CD8-positive, alpha-beta memory T cell (primary cell): ENCODE data around the gene CNKSR2. TPM values are rescaled to one million over a fixed set of nuclear protein-coding genes. Genes with fewer than 3 reads are reported as not detected.

Source experiments
- CTCF ChIA-PET: fragments of 350-600 bp; sonication (Branson Sonifier 250); formaldehyde crosslinking; loops from one replicate; lab custom pipeline; 2021; ENCODE audit warnings: antibody characterized with exemption; lab: Charles Lee
- POLR2A ChIA-PET: fragments of 350-600 bp; sonication (Branson Sonifier 250); formaldehyde crosslinking; loops from one replicate; lab custom pipeline; 2021; ENCODE audit warnings: antibody characterized with exemption; lab: Charles Lee
- DNase-seq, 5 donors: peaks; one replicate each; pipeline versions ENCODE4 v3.0.0 to v3.0.0-alpha.2; 2020 to 2022; ENCODE audit warnings: mixed read lengths in 1 of 5
- H3K27ac ChIP-seq: one replicate; pipeline ENCODE4 v1.7.0; 2013; ENCODE audit warnings: low read depth, mild to moderate bottlenecking, low read length, moderate library complexity
- H3K27me3 ChIP-seq: 2 replicates; pipeline ENCODE4 v1.7.0; 2013; ENCODE audit warnings: low read length, mild to moderate bottlenecking; ENCODE audit not compliant: insufficient read depth, poor library complexity, severe bottlenecking
- H3K36me3 ChIP-seq: 2 replicates; pipeline ENCODE4 v1.7.0; 2013; ENCODE audit warnings: mild to moderate bottlenecking, low read length, moderate library complexity; ENCODE audit not compliant: insufficient read depth
- H3K4me1 ChIP-seq: 2 replicates; pipeline ENCODE4 v1.7.0; 2013; ENCODE audit warnings: mild to moderate bottlenecking, low read length, moderate library complexity; ENCODE audit not compliant: insufficient read depth
- H3K4me3 ChIP-seq: 2 replicates; pipeline ENCODE4 v1.7.0; 2013; ENCODE audit warnings: mild to moderate bottlenecking, low read length
- H3K9me3 ChIP-seq: 2 replicates; pipeline ENCODE4 v1.7.0; 2013; ENCODE audit warnings: mild to moderate bottlenecking, low read length
- H3K27ac Mint-ChIP-seq, 8 donors: one replicate each; pipeline ENCODE4 v1.8.0; 2020 to 2021; ENCODE audit warnings: mixed read lengths in 8 of 8, mild to moderate bottlenecking in 6 of 8, inconsistent platforms in 3 of 8, moderate library complexity in 3 of 8
- H3K27me3 Mint-ChIP-seq, 2 donors: one replicate each; pipeline ENCODE4 v1.8.0; 2020 to 2021; ENCODE audit warnings: mixed read lengths in 2 of 2, mild to moderate bottlenecking in 1 of 2, moderate library complexity in 1 of 2
- H3K36me3 Mint-ChIP-seq, 3 donors: one replicate each; pipeline ENCODE4 v1.8.0; 2020 to 2021; ENCODE audit warnings: mixed read lengths in 3 of 3, inconsistent platforms in 1 of 3, mild to moderate bottlenecking in 1 of 3
- H3K4me1 Mint-ChIP-seq, 3 donors: one replicate each; pipeline ENCODE4 v1.8.0; 2020 to 2021; ENCODE audit warnings: mixed read lengths in 3 of 3, inconsistent platforms in 1 of 3, mild to moderate bottlenecking in 1 of 3
- H3K4me3 Mint-ChIP-seq, 7 donors: one replicate each; pipeline ENCODE4 v1.8.0; 2020 to 2021; ENCODE audit warnings: mixed read lengths in 7 of 7, mild to moderate bottlenecking in 6 of 7, moderate library complexity in 4 of 7, inconsistent platforms in 2 of 7
- H3K9me3 Mint-ChIP-seq, 5 donors: one replicate each; pipeline ENCODE4 v1.8.0; 2020 to 2022; ENCODE audit warnings: mixed read lengths in 5 of 5, mild to moderate bottlenecking in 3 of 5, moderate library complexity in 2 of 5, inconsistent platforms in 1 of 5
- polyA plus RNA-seq: library from polyadenylated mRNA; unstranded; fragments of 300-500 nt; fragmentation: Illumina TruSeq; gene quantifications from one replicate; pipeline ENCODE4 v1.2.3, GENCODE V29; 2021
- total RNA-seq, 2 experiments: library from RNA; stranded (reverse); gene quantifications; one replicate each; pipeline ENCODE4 v1.2.3, GENCODE V29; 2021

CNKSR2 gene
- total and polyA plus RNA-seq, 3 experiments from 2014 or later, result 4.1 to 5.8 (median 4.2) TPM

GRCh38 chrX:21612154-21612553 lies 237.9 kb downstream of the CNKSR2 start:
- CTCF ChIA-PET, result no interaction called here
- POLR2A ChIA-PET, result no interaction called here
- H3K27ac ChIP-seq, result no peak overlapping the region
- H3K9me3 ChIP-seq, result no peaks in the 10 kb centered on the region
- no peaks in the 10 kb centered on the region for H3K4me1 Mint-ChIP-seq
- H3K4me1 ChIP-seq, result no peaks in the 10 kb centered on the region
- no peak for DNase-seq
- H3K27me3 ChIP-seq, result no peaks in the 10 kb centered on the region
- peaks cover 0 to 7% (median 0%) of the 10 kb centered on the region in 3 donors for H3K36me3 Mint-ChIP-seq
- no peaks in the 10 kb centered on the region for H3K9me3 Mint-ChIP-seq
- peaks cover 0 to 2% of the 10 kb centered on the region in 2 donors for H3K27me3 Mint-ChIP-seq
- no peak overlapping the region for H3K4me3 Mint-ChIP-seq
- H3K27ac Mint-ChIP-seq, result no peak overlapping the region
- no peak overlapping the region for H3K4me3 ChIP-seq
- H3K36me3 ChIP-seq, result no peaks in the 10 kb centered on the region

- DNase-seq, result no peak
- H3K27ac ChIP-seq, result no peak overlapping the region
- H3K4me1 ChIP-seq, result no peaks in the 10 kb centered on the region
- no peaks in the 10 kb centered on the region for H3K9me3 Mint-ChIP-seq
- no peak overlapping the region for H3K4me3 Mint-ChIP-seq
- no peak overlapping the region for H3K4me3 ChIP-seq
- POLR2A ChIA-PET, result no interaction called here
- H3K4me1 Mint-ChIP-seq, result no peaks in the 10 kb centered on the region
- CTCF ChIA-PET, result no interaction called here
- no peak overlapping the region for H3K27ac Mint-ChIP-seq
- H3K9me3 ChIP-seq, result no peaks in the 10 kb centered on the region
- H3K27me3 Mint-ChIP-seq, result no peaks in the 10 kb centered on the region
- no peaks in the 10 kb centered on the region for H3K27me3 ChIP-seq
- no peaks in the 10 kb centered on the region for H3K36me3 ChIP-seq
- H3K36me3 Mint-ChIP-seq, result no peaks in the 10 kb centered on the region
Observed at GRCh38 chrX:21616386-21616785, 242.2 kb downstream of the CNKSR2 start.

- ChIA-PET POLR2A (no interaction called here), CTCF (no interaction called here)
- Histone ChIP-seq H3K4me3 (no peak overlapping the region), H3K4me1 (no peaks in the 10 kb centered on the region), H3K27me3 (no peaks in the 10 kb centered on the region), H3K9me3 (no peaks in the 10 kb centered on the region), H3K36me3 (no peaks in the 10 kb centered on the region), H3K27ac (no peak overlapping the region)
- H3K27me3 Mint-ChIP-seq, result no peaks in the 10 kb centered on the region
- H3K36me3 Mint-ChIP-seq, result peaks cover 0 to 1% (median 0%) of the 10 kb centered on the region in 3 donors
- DNase-seq, result no peak
- H3K4me1 Mint-ChIP-seq, result no peaks in the 10 kb centered on the region
- H3K9me3 Mint-ChIP-seq, result no peaks in the 10 kb centered on the region
- no peak overlapping the region for H3K27ac Mint-ChIP-seq
- no peak overlapping the region for H3K4me3 Mint-ChIP-seq
Observed at GRCh38 chrX:21620234-21620633, 246.0 kb downstream of the CNKSR2 start.

GRCh38 chrX:21623778-21624501 lies 249.7 kb downstream of the CNKSR2 start:
- H3K27me3 ChIP-seq, result no peaks in the 10 kb centered on the region
- peaks cover 0 to 8% (median 0%) of the 10 kb centered on the region in 5 donors for H3K9me3 Mint-ChIP-seq
- H3K4me1 Mint-ChIP-seq, result no peaks in the 10 kb centered on the region
- H3K27ac Mint-ChIP-seq, result no peak overlapping the region
- H3K4me3 Mint-ChIP-seq, result no peak overlapping the region
- no peaks in the 10 kb centered on the region for H3K36me3 ChIP-seq
- no peaks in the 10 kb centered on the region for H3K4me1 ChIP-seq
- peaks cover 0 to 11% (median 1%) of the 10 kb centered on the region in 3 donors for H3K36me3 Mint-ChIP-seq
- CTCF ChIA-PET, result no interaction called here
- no peak overlapping the region for H3K27ac ChIP-seq
- no peaks in the 10 kb centered on the region for H3K9me3 ChIP-seq
- DNase-seq, result no peak
- no peak overlapping the region for H3K4me3 ChIP-seq
- POLR2A ChIA-PET, result no interaction called here
- no peaks in the 10 kb centered on the region for H3K27me3 Mint-ChIP-seq

- H3K36me3 Mint-ChIP-seq, result peaks cover 0 to 7% (median 0%) of the 10 kb centered on the region in 3 donors
- H3K27me3 ChIP-seq, result no peaks in the 10 kb centered on the region
- H3K4me1 Mint-ChIP-seq, result no peaks in the 10 kb centered on the region
- H3K27ac ChIP-seq, result no peak overlapping the region
- H3K36me3 ChIP-seq, result no peaks in the 10 kb centered on the region
- H3K9me3 Mint-ChIP-seq, result peaks cover 0 to 2% (median 0%) of the 10 kb centered on the region in 5 donors
- no peaks in the 10 kb centered on the region for H3K4me1 ChIP-seq
- ChIA-PET CTCF (no interaction called here), POLR2A (no interaction called here)
- H3K4me3 Mint-ChIP-seq, result no peak overlapping the region
- H3K4me3 ChIP-seq, result no peak overlapping the region
- no peak overlapping the region for H3K27ac Mint-ChIP-seq
- DNase-seq, result no peak
- H3K27me3 Mint-ChIP-seq, result no peaks in the 10 kb centered on the region
- H3K9me3 ChIP-seq, result no peaks in the 10 kb centered on the region
Observed at GRCh38 chrX:21632027-21632426, 257.8 kb downstream of the CNKSR2 start.

GRCh38 chrX:21638311-21638710 lies 264.1 kb downstream of the CNKSR2 start:
- Mint-ChIP-seq H3K4me3 (no peak overlapping the region), H3K4me1 (no peaks in the 10 kb centered on the region), H3K9me3 (peaks cover 0 to 2% (median 0%) of the 10 kb centered on the region in 5 donors), H3K27ac (no peak overlapping the region), H3K27me3 (no peaks in the 10 kb centered on the region), H3K36me3 (no peaks in the 10 kb centered on the region)
- ChIA-PET CTCF (no interaction called here), POLR2A (no interaction called here)
- Histone ChIP-seq H3K27me3 (no peaks in the 10 kb centered on the region), H3K9me3 (no peaks in the 10 kb centered on the region), H3K4me3 (no peak overlapping the region), H3K27ac (no peak overlapping the region), H3K36me3 (no peaks in the 10 kb centered on the region), H3K4me1 (no peaks in the 10 kb centered on the region)
- no peak for DNase-seq

GRCh38 chrX:21639775-21640174 lies 265.6 kb downstream of the CNKSR2 start:
- no peak overlapping the region for H3K4me3 ChIP-seq
- no peaks in the 10 kb centered on the region for H3K27me3 ChIP-seq
- no peaks in the 10 kb centered on the region for H3K9me3 ChIP-seq
- CTCF ChIA-PET, result no interaction called here
- H3K9me3 Mint-ChIP-seq, result peaks cover 0 to 2% (median 0%) of the 10 kb centered on the region in 5 donors
- H3K27ac ChIP-seq, result no peak overlapping the region
- no peak overlapping the region for H3K4me3 Mint-ChIP-seq
- no peak overlapping the region for H3K27ac Mint-ChIP-seq
- H3K4me1 Mint-ChIP-seq, result no peaks in the 10 kb centered on the region
- POLR2A ChIA-PET, result no interaction called here
- H3K27me3 Mint-ChIP-seq, result no peaks in the 10 kb centered on the region
- H3K4me1 ChIP-seq, result no peaks in the 10 kb centered on the region
- no peaks in the 10 kb centered on the region for H3K36me3 Mint-ChIP-seq
- H3K36me3 ChIP-seq, result no peaks in the 10 kb centered on the region
- DNase-seq, result no peak

- peaks cover 0 to 1% of the 10 kb centered on the region in 2 donors for H3K27me3 Mint-ChIP-seq
- H3K4me1 Mint-ChIP-seq, result no peaks in the 10 kb centered on the region
- no peak for DNase-seq
- Histone ChIP-seq H3K27ac (no peak overlapping the region), H3K4me3 (no peak overlapping the region), H3K36me3 (no peaks in the 10 kb centered on the region), H3K27me3 (no peaks in the 10 kb centered on the region), H3K4me1 (no peaks in the 10 kb centered on the region), H3K9me3 (no peaks in the 10 kb centered on the region)
- no peak overlapping the region for H3K27ac Mint-ChIP-seq
- H3K9me3 Mint-ChIP-seq, result peaks cover 0 to 2% (median 0%) of the 10 kb centered on the region in 5 donors
- ChIA-PET CTCF (no interaction called here), POLR2A (no interaction called here)
- H3K36me3 Mint-ChIP-seq, result peaks cover 0 to 3% (median 2%) of the 10 kb centered on the region in 3 donors
- no peak overlapping the region for H3K4me3 Mint-ChIP-seq
Observed at GRCh38 chrX:21645431-21645830, 271.2 kb downstream of the CNKSR2 start.
